Measurements from ENCODE around the gene ZAP70.

DNA sequence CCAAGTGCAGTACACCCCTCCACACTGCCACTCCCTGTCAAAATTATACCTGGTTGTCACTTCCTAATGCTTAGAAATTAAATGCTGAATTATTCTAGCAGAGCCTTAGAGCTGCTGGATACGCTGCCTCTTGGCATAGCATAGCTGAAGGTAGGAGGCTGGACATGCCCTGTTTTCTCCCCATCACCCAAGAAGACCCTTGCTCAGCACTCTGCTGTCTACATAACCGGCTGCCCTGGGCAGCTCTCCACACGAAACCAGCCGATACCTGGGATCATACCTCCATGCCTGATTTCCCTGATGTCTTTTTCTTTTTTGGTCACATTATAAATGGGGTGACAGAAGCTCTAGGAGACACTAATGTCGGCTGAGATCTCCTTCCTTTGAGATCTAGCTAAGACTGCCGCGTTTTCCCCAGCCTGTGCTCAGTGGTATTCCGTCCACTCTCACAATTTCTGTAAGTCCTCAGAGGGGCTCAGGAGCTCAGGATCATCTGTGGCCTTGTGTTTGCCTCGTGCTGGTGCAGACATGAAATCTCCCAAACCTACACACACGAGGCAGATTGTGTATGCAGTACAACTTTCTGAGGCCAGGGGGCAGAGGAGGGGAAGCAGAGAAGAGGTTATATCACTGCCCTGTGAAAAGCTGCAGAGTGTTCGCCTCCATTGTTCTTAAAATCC lies 13.5 kb upstream of the ZAP70 start:
- TF ChIP-seq, protein P1, sequence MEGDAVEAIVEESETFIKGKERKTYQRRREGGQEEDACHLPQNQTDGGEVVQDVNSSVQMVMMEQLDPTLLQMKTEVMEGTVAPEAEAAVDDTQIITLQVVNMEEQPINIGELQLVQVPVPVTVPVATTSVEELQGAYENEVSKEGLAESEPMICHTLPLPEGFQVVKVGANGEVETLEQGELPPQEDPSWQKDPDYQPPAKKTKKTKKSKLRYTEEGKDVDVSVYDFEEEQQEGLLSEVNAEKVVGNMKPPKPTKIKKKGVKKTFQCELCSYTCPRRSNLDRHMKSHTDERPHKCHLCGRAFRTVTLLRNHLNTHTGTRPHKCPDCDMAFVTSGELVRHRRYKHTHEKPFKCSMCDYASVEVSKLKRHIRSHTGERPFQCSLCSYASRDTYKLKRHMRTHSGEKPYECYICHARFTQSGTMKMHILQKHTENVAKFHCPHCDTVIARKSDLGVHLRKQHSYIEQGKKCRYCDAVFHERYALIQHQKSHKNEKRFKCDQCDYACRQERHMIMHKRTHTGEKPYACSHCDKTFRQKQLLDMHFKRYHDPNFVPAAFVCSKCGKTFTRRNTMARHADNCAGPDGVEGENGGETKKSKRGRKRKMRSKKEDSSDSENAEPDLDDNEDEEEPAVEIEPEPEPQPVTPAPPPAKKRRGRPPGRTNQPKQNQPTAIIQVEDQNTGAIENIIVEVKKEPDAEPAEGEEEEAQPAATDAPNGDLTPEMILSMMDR (IDR thresholded peaks at IDR 0.05; ENCODE audit: low read depth, low read length, poor library complexity, severe bottlenecking): peak; percentile 74
- TF ChIP-seq EZH2phosphoT487 (IDR thresholded peaks at IDR 0.05; ENCODE audit: borderline replicate concordance, low read length): no peak

Data from DOHH2 (cell line).